Lower leg skin (tissue), 3 donors: Measurements from ENCODE around the gene MAGEF1.

Source experiments
- POLR2A ChIP-seq, 2 donors: fragments of 450-650 bp; IDR thresholded peaks; one replicate each; pipeline ENCODE4 v1.6.1; 2016 to 2017; ENCODE audit warnings: antibody characterized with exemption in 2 of 2, mild to moderate bottlenecking in 1 of 2, moderate library complexity in 1 of 2
- TF ChIP-seq, protein P1 (sequence below), 3 donors: fragments of 450-650 bp; IDR thresholded peaks; one replicate each; pipeline ENCODE4 v1.5.1; 2016; ENCODE audit warnings: antibody characterized with exemption in 3 of 3, mild to moderate bottlenecking in 3 of 3, moderate library complexity in 2 of 3

- TF ChIP-seq, protein P1, sequence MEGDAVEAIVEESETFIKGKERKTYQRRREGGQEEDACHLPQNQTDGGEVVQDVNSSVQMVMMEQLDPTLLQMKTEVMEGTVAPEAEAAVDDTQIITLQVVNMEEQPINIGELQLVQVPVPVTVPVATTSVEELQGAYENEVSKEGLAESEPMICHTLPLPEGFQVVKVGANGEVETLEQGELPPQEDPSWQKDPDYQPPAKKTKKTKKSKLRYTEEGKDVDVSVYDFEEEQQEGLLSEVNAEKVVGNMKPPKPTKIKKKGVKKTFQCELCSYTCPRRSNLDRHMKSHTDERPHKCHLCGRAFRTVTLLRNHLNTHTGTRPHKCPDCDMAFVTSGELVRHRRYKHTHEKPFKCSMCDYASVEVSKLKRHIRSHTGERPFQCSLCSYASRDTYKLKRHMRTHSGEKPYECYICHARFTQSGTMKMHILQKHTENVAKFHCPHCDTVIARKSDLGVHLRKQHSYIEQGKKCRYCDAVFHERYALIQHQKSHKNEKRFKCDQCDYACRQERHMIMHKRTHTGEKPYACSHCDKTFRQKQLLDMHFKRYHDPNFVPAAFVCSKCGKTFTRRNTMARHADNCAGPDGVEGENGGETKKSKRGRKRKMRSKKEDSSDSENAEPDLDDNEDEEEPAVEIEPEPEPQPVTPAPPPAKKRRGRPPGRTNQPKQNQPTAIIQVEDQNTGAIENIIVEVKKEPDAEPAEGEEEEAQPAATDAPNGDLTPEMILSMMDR (IDR thresholded peaks at IDR 0.05), result no peak
- TF ChIP-seq POLR2A (IDR thresholded peaks at IDR 0.05), result no peak
Observed at GRCh38 chr3:184734903-184735701, 23.2 kb upstream of the MAGEF1 start.
